Activated naive CD4-positive, alpha-beta T cell treated with anti-CD3 and anti-CD28 coated beads for 36 hours (primary cell): ENCODE results near the gene MECP2. TPM values are rescaled to one million over a fixed set of nuclear protein-coding genes. Genes with fewer than 3 reads are reported as not detected.

Experiments
- CTCF ChIA-PET: fragments of 350-600 bp; sonication (Branson Sonifier 250); formaldehyde crosslinking; loops from one replicate; lab custom pipeline; 2021; ENCODE audit warnings: antibody characterized with exemption; lab: Charles Lee
- DNase-seq: peaks from one replicate; pipeline ENCODE4 v3.0.0-alpha.2; 2020
- H3K27ac Mint-ChIP-seq: one replicate; pipeline ENCODE4 v1.8.0; 2021; ENCODE audit warnings: mild to moderate bottlenecking, mixed read lengths
- H3K27me3 Mint-ChIP-seq: one replicate; pipeline ENCODE4 v1.8.0; 2021; ENCODE audit warnings: low read depth, mixed read lengths
- H3K36me3 Mint-ChIP-seq: one replicate; pipeline ENCODE4 v1.8.0; 2021; ENCODE audit warnings: low read depth, mixed read lengths
- H3K4me1 Mint-ChIP-seq: one replicate; pipeline ENCODE4 v1.8.0; 2021; ENCODE audit warnings: low read depth, mixed read lengths
- H3K4me3 Mint-ChIP-seq: one replicate; pipeline ENCODE4 v1.8.0; 2021; ENCODE audit warnings: mild to moderate bottlenecking, moderate library complexity, mixed read lengths
- H3K9me3 Mint-ChIP-seq: one replicate; pipeline ENCODE4 v1.8.0; 2021; ENCODE audit warnings: mixed read lengths
- intact Hi-C: fragments of 100-400 bp; cut with micrococcal nuclease; formaldehyde crosslinking; loops from one replicate; pipeline ENCODE4 v1.15.1; 2023
- total RNA-seq, 2 experiments: library from RNA; stranded (reverse); gene quantifications; one replicate each; pipeline ENCODE4 v1.2.3, GENCODE V29; 2021

MECP2 gene
- total RNA-seq, 2 experiments from 2014 or later, result 47.1 to 50.2 TPM

DNA sequence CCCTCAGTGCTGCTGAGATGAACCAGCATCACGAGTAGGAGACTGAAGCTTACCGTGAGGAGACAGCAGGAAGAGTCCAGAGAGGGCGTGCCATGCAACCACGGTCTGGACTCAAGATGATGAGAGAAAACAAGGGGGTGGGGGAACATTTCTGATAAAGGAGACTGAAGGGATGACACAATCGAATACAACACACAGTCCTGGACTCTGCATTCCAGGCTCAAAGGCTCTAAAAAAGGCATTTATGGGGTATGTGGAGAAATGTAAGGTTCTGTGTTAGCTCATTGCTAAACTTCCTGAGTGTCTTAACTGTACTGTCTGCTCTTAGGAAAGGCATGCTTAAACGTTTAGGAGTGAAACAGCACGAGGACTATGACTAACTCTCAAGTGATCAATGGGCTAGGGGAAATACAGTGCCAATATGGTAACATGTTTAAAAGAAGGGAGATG is 57.2 kb downstream of the MECP2 start:
- no peaks in the 10 kb centered on the region for H3K27me3 Mint-ChIP-seq
- H3K4me3 Mint-ChIP-seq, result no peak overlapping the region
- H3K36me3 Mint-ChIP-seq, result peaks cover 9% of the 10 kb centered on the region
- no peaks in the 10 kb centered on the region for H3K9me3 Mint-ChIP-seq
- H3K27ac Mint-ChIP-seq, result peak overlapping the region; percentile 66
- peaks cover 37% of the 10 kb centered on the region for H3K4me1 Mint-ChIP-seq
- DNase-seq, result no peak
- intact Hi-C loops, result loop anchor here (5.0 kb wide), 1 partner anchor 57 kb away; the partner anchor contains the start of gene MECP2
- CTCF ChIA-PET, result no interaction called here

DNA sequence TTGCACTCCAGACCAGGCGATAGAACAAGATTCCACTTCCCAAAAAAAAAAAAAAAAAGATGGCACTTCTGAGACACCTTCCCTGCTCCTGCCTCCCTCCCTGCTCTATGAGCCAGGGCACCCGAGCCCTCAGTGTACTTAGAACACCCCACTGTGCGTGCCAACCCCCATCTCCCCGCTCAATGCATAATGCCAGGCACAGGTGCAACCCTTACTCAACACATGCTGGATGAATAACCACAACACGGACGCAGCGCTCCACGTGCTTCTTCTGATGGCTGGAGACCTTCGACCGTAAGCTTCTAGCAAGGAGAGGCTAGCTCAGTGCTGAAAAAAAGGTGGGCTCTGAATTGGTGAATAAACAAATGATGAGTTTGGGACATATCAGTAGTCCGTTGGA is 57.9 kb downstream of the MECP2 start:
- Mint-ChIP-seq H3K27ac (peak overlapping the region; percentile 51), H3K36me3 (peaks cover 9% of the 10 kb centered on the region)

DNA sequence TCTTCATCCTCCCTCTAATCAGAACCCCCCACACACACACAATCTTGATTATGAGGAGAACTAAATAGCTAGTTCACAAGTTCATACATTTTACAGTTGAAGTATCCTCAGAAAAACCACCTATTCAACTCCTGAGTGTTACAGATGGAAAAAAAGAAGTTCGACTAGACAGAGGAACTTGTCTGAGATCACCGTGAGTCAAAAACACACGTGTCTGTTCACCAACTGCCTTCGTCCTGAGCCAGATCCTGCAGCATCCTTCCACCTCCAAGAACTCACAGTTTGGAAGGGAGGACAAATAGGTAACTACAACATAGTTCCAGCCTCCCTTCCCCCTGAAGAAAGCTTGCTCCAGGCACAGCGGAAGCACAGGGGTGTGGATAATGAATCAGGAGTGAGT is 58.9 kb downstream of the MECP2 start:
- H3K27ac Mint-ChIP-seq, result no peak overlapping the region
- no peaks in the 10 kb centered on the region for H3K9me3 Mint-ChIP-seq
- peaks cover 41% of the 10 kb centered on the region for H3K4me1 Mint-ChIP-seq
- H3K4me3 Mint-ChIP-seq, result no peak overlapping the region
- CTCF ChIA-PET, result no interaction called here
- H3K36me3 Mint-ChIP-seq, result peaks cover 7% of the 10 kb centered on the region
- intact Hi-C loops, result no loop called here
- no peak for DNase-seq
- H3K27me3 Mint-ChIP-seq, result no peaks in the 10 kb centered on the region

More for the DNA sequence above, 57.9 kb downstream of the MECP2 start:
- peaks cover 41% of the 10 kb centered on the region for H3K4me1 Mint-ChIP-seq
- no peaks in the 10 kb centered on the region for H3K9me3 Mint-ChIP-seq
- CTCF ChIA-PET, result no interaction called here
- no peak overlapping the region for H3K4me3 Mint-ChIP-seq
- no peaks in the 10 kb centered on the region for H3K27me3 Mint-ChIP-seq
- DNase-seq, result no peak
- intact Hi-C loops, result no loop called here

DNA sequence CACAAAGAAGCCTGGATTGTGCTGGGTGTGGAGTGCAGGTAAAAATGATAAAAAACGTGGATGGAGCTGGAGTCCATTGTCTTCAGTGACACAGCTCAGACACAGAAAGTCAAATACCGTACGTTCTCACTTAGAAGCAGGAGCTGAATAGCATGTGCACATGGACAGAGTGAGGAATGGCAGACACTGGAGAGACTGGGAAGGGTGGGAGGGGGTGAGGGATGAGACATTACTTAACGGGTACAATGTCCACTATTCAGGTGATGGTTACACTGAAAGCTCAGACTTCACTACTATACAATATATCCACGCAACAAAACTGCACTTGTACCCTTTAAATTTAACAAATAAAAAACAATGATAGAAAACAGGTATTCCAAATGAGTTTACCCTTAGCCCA is 59.8 kb downstream of the MECP2 start:
- peaks cover 41% of the 10 kb centered on the region for H3K4me1 Mint-ChIP-seq
- no peaks in the 10 kb centered on the region for H3K9me3 Mint-ChIP-seq
- CTCF ChIA-PET, result no interaction called here
- peaks cover 7% of the 10 kb centered on the region for H3K36me3 Mint-ChIP-seq
- intact Hi-C loops, result loop anchor here (2.0 kb wide), 1 partner anchor 17 kb away; no protein-coding TSS in a partner anchor
- DNase-seq, result no peak
- no peak overlapping the region for H3K27ac Mint-ChIP-seq
- no peak overlapping the region for H3K4me3 Mint-ChIP-seq
- H3K27me3 Mint-ChIP-seq, result no peaks in the 10 kb centered on the region

DNA sequence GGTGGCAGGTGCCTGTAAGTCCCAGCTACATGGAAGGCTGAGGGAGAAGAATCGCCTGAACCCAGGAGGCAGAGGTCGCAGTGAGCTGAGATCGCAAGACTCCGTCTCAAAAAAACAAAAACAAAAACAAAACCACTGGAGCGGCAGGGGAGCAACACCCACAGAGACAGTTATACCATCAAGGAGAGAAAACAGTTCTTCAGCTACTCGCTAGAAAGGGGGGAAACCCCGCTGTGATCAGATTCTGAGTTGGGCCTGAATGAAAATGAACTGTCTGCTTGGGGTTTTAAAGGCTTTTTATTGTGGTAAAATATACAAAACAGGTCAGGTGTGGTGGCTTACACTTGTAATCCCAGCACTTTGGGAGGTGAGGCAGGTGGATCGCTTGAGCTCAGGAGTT is 61.0 kb downstream of the MECP2 start:
- Mint-ChIP-seq H3K27me3 (no peaks in the 10 kb centered on the region), H3K36me3 (peaks cover 7% of the 10 kb centered on the region), H3K27ac (peak overlapping the region; percentile 41), H3K4me3 (no peak overlapping the region), H3K4me1 (peaks cover 36% of the 10 kb centered on the region), H3K9me3 (no peaks in the 10 kb centered on the region)
- intact Hi-C loops, result loop anchor here (2.0 kb wide), 1 partner anchor 16 kb away; no protein-coding TSS in a partner anchor
- CTCF ChIA-PET, result no interaction called here
- peak; percentile 55 for DNase-seq

DNA sequence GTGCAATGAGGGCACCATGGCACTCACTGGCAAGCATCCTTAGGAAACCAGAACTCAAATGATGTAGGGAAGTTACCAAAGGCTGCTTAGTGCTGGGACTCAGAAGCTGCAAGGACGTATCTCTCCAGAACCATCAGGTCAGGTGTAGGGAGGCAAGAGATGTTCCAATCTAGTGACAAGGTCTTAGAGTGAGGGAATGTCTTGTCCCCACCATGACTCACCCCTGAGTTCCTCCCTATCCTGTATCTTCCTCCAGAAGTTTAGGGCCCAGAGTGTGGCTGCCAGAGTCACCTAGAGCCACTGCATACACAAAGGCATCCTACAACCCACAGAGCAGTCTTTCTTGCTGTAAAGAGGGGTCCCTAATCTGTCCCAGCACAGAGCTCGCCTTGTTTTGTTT is 63.7 kb downstream of the MECP2 start:
- Mint-ChIP-seq H3K36me3 (peaks cover 5% of the 10 kb centered on the region), H3K27me3 (no peaks in the 10 kb centered on the region), H3K9me3 (no peaks in the 10 kb centered on the region), H3K27ac (no peak overlapping the region), H3K4me3 (no peak overlapping the region), H3K4me1 (peaks cover 16% of the 10 kb centered on the region)
- CTCF ChIA-PET, result no interaction called here
- DNase-seq, result no peak
- intact Hi-C loops, result no loop called here

DNA sequence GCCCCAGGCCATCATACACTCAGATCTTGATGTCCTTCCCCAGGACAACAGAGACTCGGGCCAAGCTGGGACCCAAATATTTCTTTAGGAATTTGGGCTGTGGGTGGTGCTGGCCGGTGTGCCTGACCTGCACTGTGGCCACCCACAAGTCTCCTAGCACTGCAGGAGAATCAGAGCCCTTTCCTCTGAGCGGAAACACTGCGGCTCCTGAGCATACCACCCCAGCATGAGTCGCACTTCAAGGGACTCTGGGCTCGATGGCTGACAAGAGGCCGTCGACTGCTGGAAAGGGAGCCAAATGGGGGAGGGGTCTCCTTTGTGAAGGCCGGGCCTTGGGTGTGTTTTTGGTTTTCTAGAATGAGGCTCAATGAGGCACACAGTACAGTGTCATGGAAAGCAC is 64.9 kb downstream of the MECP2 start:
- DNase-seq, result no peak
- Mint-ChIP-seq H3K9me3 (no peaks in the 10 kb centered on the region), H3K4me3 (no peak overlapping the region), H3K27me3 (no peaks in the 10 kb centered on the region), H3K36me3 (peaks cover 5% of the 10 kb centered on the region), H3K4me1 (peaks cover 11% of the 10 kb centered on the region), H3K27ac (no peak overlapping the region)
- intact Hi-C loops, result no loop called here
- CTCF ChIA-PET, result no interaction called here

DNA sequence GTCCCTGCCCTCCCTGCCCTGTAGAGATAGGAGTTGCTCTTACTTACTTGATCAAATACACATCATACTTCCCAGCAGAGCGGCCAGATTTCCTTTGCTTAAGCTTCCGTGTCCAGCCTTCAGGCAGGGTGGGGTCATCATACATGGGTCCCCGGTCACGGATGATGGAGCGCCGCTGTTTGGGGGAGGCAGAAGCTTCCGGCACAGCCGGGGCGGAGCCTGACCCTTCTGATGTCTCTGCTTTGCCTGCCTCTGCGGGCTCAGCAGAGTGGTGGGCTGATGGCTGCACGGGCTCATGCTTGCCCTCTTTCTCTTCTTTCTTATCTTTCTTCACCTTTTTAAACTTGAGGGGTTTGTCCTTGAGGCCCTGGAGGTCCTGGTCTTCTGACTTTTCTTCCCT is 65.4 kb downstream of the MECP2 start:
- H3K27me3 Mint-ChIP-seq, result no peaks in the 10 kb centered on the region
- peaks cover 8% of the 10 kb centered on the region for H3K36me3 Mint-ChIP-seq
- CTCF ChIA-PET, result no interaction called here
- DNase-seq, result no peak
- H3K4me1 Mint-ChIP-seq, result peaks cover 11% of the 10 kb centered on the region
- intact Hi-C loops, result no loop called here
- no peaks in the 10 kb centered on the region for H3K9me3 Mint-ChIP-seq
- H3K27ac Mint-ChIP-seq, result no peak overlapping the region
- H3K4me3 Mint-ChIP-seq, result no peak overlapping the region

DNA sequence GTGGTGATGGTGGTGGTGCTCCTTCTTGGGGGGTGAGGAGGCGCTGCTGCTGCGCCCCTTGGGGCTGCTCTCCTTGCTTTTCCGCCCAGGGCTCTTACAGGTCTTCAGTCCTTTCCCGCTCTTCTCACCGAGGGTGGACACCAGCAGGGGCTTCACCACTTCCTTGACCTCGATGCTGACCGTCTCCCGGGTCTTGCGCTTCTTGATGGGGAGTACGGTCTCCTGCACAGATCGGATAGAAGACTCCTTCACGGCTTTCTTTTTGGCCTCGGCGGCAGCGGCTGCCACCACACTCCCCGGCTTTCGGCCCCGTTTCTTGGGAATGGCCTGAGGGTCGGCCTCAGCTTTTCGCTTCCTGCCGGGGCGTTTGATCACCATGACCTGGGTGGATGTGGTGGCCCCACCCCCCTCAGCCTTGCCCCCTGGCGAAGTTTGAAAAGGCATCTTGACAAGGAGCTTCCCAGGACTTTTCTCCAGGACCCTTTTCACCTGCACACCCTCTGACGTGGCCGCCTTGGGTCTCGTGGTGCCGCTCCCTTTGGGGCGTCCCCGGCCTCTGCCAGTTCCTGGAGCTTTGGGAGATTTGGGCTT is 66.7 kb downstream of the MECP2 start:
- CTCF ChIA-PET, result no interaction called here
- Mint-ChIP-seq H3K36me3 (peaks cover 3% of the 10 kb centered on the region), H3K4me1 (peaks cover 4% of the 10 kb centered on the region), H3K4me3 (no peak overlapping the region), H3K9me3 (no peaks in the 10 kb centered on the region), H3K27me3 (no peaks in the 10 kb centered on the region), H3K27ac (no peak overlapping the region)
- intact Hi-C loops, result no loop called here
- DNase-seq, result no peak

DNA sequence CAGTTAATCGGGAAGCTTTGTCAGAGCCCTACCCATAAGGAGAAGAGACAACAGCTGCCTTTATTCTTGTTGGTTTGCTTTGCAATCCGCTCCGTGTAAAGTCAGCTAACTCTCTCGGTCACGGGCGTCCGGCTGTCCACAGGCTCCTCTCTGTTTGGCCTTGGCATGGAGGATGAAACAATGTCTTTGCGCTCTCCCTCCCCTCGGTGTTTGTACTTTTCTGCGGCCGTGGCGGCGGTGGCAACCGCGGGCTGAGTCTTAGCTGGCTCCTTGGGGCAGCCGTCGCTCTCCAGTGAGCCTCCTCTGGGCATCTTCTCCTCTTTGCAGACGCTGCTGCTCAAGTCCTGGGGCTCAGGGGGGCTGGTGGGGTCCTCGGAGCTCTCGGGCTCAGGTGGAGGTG is 67.3 kb downstream of the MECP2 start:
- intact Hi-C loops, result no loop called here
- no peaks in the 10 kb centered on the region for H3K9me3 Mint-ChIP-seq
- H3K36me3 Mint-ChIP-seq, result peaks cover 3% of the 10 kb centered on the region
- no peak overlapping the region for H3K4me3 Mint-ChIP-seq
- no peaks in the 10 kb centered on the region for H3K27me3 Mint-ChIP-seq
- CTCF ChIA-PET, result interaction anchor here (0.9 kb wide), 1 partner anchor 61 kb away, joined by 3 read pairs; no protein-coding TSS in a partner anchor
- H3K4me1 Mint-ChIP-seq, result peaks cover 4% of the 10 kb centered on the region
- no peak overlapping the region for H3K27ac Mint-ChIP-seq
- DNase-seq, result no peak

DNA sequence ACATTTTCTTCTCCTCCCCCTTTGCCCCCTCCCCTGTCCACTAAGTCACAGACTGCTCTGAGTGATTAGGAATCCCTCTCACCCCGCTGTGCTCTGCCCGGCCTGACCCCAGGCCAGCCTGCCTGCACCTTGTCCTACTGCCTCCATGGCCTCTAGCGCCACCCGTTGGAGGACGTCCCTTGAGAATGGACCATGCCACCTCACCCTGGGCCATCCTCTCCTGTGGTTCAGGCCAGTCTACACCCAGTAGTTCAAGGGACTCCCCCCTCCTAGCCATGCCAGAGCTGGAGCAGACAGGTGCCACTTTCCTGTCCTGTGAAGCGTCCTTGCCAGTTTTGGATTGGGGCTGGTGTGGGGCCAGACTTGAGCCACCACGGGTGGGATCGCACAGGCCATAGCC is 68.1 kb downstream of the MECP2 start:
- CTCF ChIA-PET, result interaction anchor here (0.9 kb wide), 1 partner anchor 60 kb away, joined by 3 read pairs; no protein-coding TSS in a partner anchor
- Mint-ChIP-seq H3K27me3 (no peaks in the 10 kb centered on the region), H3K9me3 (no peaks in the 10 kb centered on the region), H3K4me1 (no peaks in the 10 kb centered on the region), H3K4me3 (no peak overlapping the region), H3K27ac (no peak overlapping the region), H3K36me3 (peaks cover 3% of the 10 kb centered on the region)
- intact Hi-C loops, result no loop called here
- DNase-seq, result peak; percentile 28

DNA sequence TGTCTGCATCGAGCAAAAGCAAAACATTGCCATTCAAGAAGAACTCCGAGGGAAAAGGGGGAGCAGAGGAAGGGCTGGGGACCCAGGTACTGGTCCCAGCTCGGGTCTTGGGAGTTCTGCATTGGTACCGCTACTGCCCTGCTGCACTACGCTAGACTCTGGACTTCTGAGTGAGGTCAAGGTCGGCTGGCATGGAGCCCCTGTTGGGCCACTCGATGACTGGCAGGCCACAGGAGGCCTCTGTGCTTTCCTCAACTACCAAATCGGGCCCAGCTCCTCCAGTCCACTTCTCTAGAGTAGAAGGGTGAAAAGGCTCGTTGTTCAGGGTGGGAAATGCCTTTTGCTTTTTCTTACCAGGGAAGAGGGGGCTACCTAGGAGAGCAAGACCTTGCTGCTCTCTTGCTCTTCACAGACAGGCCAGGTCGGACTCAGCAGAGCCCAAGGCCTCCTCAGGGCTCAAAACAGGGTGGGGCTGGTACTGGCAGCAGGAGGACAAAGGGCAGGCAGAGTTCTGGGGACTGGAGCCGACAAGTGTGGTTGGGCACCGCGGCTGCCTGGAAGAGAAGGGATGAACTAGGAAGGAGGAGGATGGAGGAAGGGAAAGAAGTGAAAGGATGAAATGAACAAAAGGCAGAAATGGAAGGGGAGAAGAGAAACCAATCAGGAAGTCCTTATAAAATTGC is 68.9 kb downstream of the MECP2 start:
- DNase-seq, result no peak
- intact Hi-C loops, result no loop called here
- H3K27ac Mint-ChIP-seq, result no peak overlapping the region
- H3K4me1 Mint-ChIP-seq, result no peaks in the 10 kb centered on the region
- no peaks in the 10 kb centered on the region for H3K9me3 Mint-ChIP-seq
- H3K4me3 Mint-ChIP-seq, result no peak overlapping the region
- CTCF ChIA-PET, result interaction anchor here (1.2 kb wide), 1 partner anchor 15 kb away, joined by 5 read pairs; no protein-coding TSS in a partner anchor
- no peaks in the 10 kb centered on the region for H3K27me3 Mint-ChIP-seq
- peaks cover 3% of the 10 kb centered on the region for H3K36me3 Mint-ChIP-seq

DNA sequence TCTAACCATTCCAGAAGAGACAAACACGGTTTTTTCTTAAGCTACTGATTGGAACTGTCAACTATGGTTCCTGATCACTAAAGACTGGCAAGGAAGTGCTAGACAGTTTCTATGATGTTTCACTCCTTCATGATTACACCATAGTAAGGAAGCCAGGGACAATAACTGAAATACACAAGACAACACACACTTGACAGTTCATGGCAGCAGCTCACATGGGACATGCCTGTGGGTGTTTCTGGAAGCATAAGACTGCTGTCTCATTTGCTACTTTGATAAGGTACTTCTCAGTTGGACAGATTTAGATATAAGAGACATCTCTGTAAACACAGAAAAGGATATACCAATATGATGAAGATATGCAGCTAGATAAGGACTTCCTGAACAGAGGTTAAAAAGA is 69.5 kb downstream of the MECP2 start:
- Mint-ChIP-seq H3K36me3 (peaks cover 3% of the 10 kb centered on the region), H3K4me1 (no peaks in the 10 kb centered on the region), H3K4me3 (no peak overlapping the region), H3K9me3 (no peaks in the 10 kb centered on the region), H3K27me3 (no peaks in the 10 kb centered on the region), H3K27ac (no peak overlapping the region)
- no peak for DNase-seq
- CTCF ChIA-PET, result interaction anchor here (1.2 kb wide), 1 partner anchor 14 kb away, joined by 5 read pairs; no protein-coding TSS in a partner anchor
- intact Hi-C loops, result no loop called here
